Measurements from ENCODE around the gene DGKH. TPM values are rescaled to one million over a fixed set of nuclear protein-coding genes. Genes with fewer than 3 reads are reported as not detected.

DGKH gene
- total RNA-seq, 1 experiment from 2014 or later, result 9.9 TPM

DNA sequence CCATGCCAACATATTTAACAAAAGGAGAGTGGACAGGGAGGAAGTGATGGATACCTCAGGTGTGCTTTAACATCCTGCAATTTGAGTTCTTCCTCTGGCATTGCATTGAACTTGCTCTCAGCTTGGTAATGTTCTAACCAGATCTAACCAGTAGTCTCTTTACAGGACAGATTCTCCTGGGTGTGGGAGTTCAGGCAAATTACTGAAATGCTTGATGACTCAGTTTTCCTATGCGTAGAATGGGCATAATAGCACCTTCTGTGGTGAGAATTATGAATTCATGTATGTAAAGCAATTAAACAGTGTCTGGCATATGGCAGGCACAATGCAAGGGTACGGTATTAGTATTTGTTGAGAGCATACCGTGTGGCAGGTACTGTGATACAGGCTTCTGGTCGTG, 227.1 kb downstream of the DGKH start:
- DNase-seq (ENCODE audit: low read depth), result no peak

DNA sequence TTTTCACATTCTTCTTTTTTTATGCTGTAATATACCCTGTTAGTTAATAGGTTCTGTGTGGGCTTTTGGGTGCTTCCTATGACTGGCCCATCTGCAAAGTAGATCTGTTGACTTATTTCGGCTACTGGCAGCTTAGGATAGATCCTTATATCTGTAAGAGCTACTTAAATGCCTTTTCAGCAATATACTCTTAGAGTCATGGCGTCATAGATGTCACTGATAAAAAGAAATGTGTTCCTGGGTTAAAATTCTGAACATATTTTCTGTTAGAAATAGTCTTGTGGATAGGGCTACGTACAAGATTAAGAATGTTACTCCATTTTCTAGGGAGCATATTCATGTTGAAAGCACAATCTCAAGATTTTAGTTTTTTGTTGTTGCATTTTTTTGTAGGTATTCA, 228.2 kb downstream of the DGKH start:
- DNase-seq (ENCODE audit: low read depth), result no peak

DNA sequence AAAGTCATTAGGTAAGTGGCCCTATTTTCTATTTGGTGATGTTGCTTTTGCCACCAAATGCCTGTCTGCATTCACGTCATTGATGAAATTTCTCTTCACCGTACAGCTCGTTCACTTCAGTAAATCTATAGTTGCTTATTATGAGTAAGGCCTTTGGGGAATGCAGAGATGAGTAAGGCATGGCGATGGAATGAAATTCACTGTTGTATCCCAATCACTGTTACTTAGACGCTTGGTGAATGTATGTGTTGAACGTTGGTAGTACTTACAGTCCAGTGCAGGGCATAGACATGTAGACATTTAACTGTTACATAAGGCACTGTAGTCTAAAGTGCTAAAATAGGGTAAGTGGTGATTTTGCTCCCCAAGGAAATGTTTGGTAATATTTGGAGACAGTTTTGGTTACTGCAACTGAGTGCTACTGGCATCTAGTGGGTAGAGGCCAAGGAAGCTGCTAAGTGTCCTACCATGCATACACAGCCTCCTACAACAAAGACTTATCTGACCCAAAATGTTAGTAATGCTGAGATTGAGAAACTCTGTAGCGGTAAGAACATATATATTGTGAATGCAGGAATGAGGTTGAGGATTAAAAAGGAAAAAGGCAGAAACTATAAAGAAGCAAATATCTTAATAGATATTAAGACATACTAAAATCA, 229.3 kb downstream of the DGKH start:
- DNase-seq (ENCODE audit: low read depth), result no peak

DNA sequence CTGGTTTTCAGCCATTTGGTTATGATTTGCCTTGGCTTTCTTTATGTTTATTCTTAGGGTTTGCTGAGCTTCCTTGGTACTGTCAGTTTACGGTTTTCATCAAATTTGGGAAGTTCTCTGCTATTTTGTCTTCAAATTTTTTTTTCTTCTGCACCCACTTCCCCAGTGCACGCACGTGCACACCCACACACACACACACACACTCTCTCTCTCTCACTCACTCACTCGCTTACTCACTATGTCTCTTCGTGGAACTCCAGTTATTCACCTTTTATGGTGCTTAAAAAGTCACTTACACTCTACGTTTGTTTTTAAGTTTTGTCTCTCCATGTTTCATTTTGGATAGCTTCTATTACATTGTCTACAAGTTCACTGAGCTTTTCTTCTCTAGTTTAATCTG, 230.6 kb downstream of the DGKH start:
- no peak for DNase-seq (ENCODE audit: low read depth)

DNA sequence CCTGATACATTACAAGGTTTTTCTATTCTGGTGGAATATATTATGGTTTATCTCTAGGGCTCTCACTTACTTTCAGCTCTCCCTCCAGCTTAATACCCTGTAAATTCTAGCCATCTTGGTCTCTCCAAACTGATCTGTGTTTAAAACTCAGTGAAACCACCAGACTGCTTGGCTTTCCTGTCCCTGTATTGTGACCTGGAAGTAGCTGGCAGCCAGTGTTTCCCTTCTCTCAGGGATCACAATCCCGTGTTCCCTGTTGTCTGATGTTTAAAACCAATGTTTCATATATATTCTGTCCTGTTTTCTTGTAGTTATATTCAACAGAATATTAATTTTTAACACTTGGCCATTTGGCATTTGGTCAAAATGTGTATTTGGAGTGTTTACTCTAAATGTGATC, 231.5 kb downstream of the DGKH start:
- no peak for DNase-seq (ENCODE audit: low read depth)

DNA sequence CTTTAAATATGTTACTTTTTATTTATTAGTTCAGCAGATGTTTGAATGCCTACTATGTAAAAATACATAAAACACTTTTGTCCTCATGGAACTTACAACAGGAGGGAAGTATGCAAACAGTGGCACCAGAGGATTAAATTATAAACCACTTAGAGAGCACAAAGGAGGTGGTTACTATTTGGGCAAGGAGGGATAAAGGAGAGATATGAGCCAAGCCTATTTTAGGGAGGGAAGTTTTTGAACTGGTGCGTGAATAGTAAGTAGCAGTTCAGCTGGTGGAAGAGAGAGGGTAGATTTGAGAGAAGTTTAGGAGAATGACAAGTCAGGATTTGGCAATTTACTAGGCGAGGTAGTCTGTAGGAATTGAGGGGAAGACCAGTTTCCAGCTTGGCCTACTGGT, 232.1 kb downstream of the DGKH start:
- no peak for DNase-seq (ENCODE audit: low read depth)

DNA sequence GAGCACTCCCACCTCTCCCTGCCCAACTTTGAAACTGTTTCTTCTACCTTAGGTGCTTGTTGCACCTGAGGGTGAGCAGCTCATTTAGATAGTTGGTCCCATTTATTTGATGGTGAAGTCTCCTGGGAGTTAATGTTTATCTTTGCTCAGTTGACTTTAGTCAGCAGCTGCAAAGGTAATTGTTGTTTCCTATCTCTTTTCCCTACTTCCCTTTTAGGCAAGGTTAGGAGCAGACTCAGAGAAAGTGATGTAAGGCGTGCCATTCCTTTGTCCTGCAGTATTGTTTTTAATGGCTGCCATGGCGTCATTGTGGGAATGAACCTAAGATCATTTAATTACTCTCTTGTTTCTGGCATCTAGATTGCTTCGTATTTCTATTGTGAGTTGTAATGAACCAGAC, 235.1 kb downstream of the DGKH start:
- DNase-seq (ENCODE audit: low read depth), result no peak

DNA sequence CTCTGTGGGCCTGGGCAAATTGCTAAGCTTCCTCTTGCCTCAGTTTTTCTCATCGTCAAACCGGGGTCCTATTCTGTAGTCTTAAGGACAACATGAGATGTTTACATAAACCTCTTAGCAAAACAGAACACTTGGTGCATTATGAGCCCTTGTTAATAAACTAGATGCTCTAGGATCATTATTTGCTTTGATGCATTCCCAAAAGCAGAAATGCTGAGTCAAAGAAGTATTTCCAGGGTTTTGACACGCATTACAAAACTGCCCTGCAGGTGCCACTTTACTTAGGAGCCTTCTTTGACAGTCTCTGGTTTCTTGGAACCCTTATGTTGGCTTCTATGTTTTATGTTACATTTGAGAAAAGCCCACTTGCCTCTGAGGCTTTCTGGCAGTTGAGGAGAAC, 235.6 kb downstream of the DGKH start:
- no peak for DNase-seq (ENCODE audit: low read depth)

Small RNA genes lying within 50 kb of the gene (small RNA-seq; reads per million reads assigned to genes)
- gene RPS28P8, result not detected

Other genes starting within 250 kb of the DGKH start
- 6.6 and 7.3 TPM in 2 replicates for gene VWA8, start 87.5 kb upstream of the DGKH start, total RNA-seq (2014; rRNA removed; shearing (Covaris generic))
- 16.5 and 18.2 TPM in 2 replicates for gene AKAP11, start 223.5 kb downstream of the DGKH start, total RNA-seq (2014; rRNA removed; shearing (Covaris generic))

Measured in HT1080 (cell line).